ENCODE data around the gene ALDH3B2. TPM values are rescaled to one million over a fixed set of nuclear protein-coding genes. Genes with fewer than 3 reads are reported as not detected.
A peak's percentile ranks its signal among the peaks of the same experiment; 100 is the strongest.
"Not testable (repeated sequence)": the region's sequence is repeated elsewhere in the genome, so short reads cannot be mapped to it uniquely, and the experiment has no call there.

The ALDH3B2 gene
- total RNA-seq, 2 experiments from 2014 or later = not detected

- TF ChIP-seq CTCF (IDR thresholded peaks at IDR 0.05) = no peak
- H3K4me3 Mint-ChIP-seq = no peak overlapping the region
- H3K9me3 Mint-ChIP-seq = no peaks in the 10 kb centered on the region
- H3K27me3 Mint-ChIP-seq = no peaks in the 10 kb centered on the region
- H3K27ac Mint-ChIP-seq = no peak overlapping the region
- DNase-seq (no peak), ATAC-seq (no peak)
- ChIA-PET POLR2A (interaction anchor here (2.1 kb wide), 1 partner anchor 12 kb away, joined by 5 read pairs; the partner anchor contains the start of gene ACY3), CTCF (no interaction called here)
- no peaks in the 10 kb centered on the region for H3K4me1 Mint-ChIP-seq (ENCODE audit: low read depth)
- H3K36me3 Mint-ChIP-seq (ENCODE audit: low read depth) = no peaks in the 10 kb centered on the region
- intact Hi-C loops (cut with micrococcal nuclease) = no loop called here
These were observed 11.4 kb downstream of the ALDH3B2 start for GRCh38 chr11:67662835-67663531.

DNA sequence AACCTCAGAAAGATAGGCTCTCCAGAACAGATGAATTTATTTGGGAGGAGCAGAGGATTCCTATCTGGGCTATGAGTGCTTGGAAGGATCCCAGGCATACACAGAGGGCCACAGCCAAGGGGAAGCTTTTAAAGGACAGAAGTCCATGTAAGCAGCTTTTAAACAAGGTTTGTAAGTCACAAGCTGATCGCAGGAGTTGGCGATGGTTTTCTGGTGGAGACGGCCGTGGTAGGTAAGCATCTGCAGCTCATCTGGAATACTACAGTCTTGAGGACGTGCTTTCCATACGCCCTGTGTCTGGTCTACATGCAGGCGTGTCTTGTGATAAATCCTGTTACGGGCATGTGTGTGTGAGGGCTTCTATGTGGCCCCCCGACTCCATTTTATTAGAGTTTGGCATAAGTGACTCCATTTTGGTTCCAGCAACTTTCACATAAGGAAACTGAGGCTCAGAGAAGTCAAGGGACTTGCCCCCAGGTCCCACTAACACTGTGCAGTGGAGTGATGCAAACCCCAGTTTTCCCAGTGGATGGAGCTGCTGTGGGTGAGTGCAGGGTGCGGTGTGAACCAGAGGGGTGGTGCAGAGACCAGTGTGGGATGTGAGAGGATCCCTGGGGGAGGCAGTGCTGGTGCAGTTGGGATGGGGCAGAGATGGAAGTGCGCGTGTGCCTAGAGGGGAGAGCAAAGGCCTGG is 12.1 kb downstream of the ALDH3B2 start:
- Mint-ChIP-seq H3K27me3 (no peaks in the 10 kb centered on the region), H3K27ac (no peak overlapping the region), H3K4me1 (ENCODE audit: low read depth) (no peaks in the 10 kb centered on the region), H3K4me3 (no peak overlapping the region), H3K36me3 (ENCODE audit: low read depth) (no peaks in the 10 kb centered on the region), H3K9me3 (no peaks in the 10 kb centered on the region)
- POLR2A ChIA-PET = interaction anchor here (2.1 kb wide), 1 partner anchor 11 kb away, joined by 5 read pairs; the partner anchor contains the start of gene ACY3
- TF ChIP-seq CTCF (IDR thresholded peaks at IDR 0.05) = no peak
- ATAC-seq (no peak), DNase-seq (no peak)
- CTCF ChIA-PET = no interaction called here
- intact Hi-C loops (cut with micrococcal nuclease) = no loop called here

DNA sequence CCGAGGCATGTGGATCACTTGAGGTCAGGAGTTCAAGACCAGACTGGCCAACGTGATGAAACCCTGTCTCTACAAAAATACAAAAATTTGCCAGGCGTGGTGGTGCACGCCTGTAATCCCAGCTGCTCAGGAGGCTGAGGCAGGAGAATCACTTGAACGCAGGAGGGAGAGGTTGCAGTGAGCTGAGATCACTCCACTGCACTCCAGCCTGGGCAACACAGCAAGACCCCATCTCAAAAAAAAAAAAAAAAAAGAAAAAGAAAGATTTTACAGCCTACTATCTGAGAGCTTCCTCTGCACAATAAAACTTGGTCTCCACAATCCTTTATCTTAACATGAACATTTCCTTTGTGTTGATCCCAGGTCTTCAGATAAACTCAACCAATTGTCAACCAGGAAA is 13.7 kb downstream of the ALDH3B2 start:
- H3K9me3 Mint-ChIP-seq; DNase-seq; intact Hi-C loops (cut with micrococcal nuclease); ATAC-seq; H3K27ac Mint-ChIP-seq; H3K36me3 Mint-ChIP-seq (ENCODE audit: low read depth); H3K4me3 Mint-ChIP-seq; H3K27me3 Mint-ChIP-seq; H3K4me1 Mint-ChIP-seq (ENCODE audit: low read depth): not testable (repeated sequence)
- ChIA-PET CTCF (interaction anchor here (3.2 to 6.9 kb wide), 2 partner anchors 14 to 31 kb away, joined by 41 to 66 read pairs; partner anchors contain the start of gene NUDT8), POLR2A (interaction anchor here (2.1 kb wide), 1 partner anchor 10 kb away, joined by 5 read pairs; the partner anchor contains the start of gene ACY3)

DNA sequence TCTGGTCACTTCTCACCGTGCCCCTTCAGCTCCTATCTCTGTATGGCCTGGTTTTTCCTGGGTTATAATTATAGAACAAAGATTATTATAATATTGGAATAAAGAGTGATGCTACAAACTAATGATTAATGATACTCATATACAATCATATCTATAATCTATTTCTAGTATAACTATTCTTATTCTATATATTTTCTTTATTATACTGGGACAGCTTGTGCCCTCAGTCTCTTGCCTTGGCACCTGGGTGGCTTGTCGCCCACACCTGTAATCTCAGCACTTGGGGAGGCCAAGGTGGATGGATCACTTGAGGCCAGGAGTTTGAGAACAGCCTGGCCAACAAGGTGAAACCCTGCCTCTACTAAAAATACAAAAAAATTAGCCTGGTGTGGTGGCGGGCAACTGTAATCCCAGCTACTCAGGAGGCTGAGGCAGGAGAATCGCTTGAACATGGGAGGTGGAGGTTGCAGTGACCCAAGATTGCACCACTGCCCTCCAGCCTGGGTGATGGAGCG is 14.7 kb downstream of the ALDH3B2 start:
- H3K4me3 Mint-ChIP-seq; H3K4me1 Mint-ChIP-seq (ENCODE audit: low read depth); ATAC-seq; H3K27me3 Mint-ChIP-seq; H3K9me3 Mint-ChIP-seq; intact Hi-C loops (cut with micrococcal nuclease); H3K36me3 Mint-ChIP-seq (ENCODE audit: low read depth); DNase-seq; H3K27ac Mint-ChIP-seq: not testable (repeated sequence)
- CTCF ChIA-PET = interaction anchor here (0.6 to 6.9 kb wide), 11 partner anchors 9 to 408 kb away, joined by 3 to 66 read pairs (median 4); partner anchors contain the start of genes ACY3, GSTP1 and NUDT8
- POLR2A ChIA-PET = interaction anchor here (0.8 to 1.9 kb wide), 2 partner anchors 12 to 30 kb away, joined by 3 to 9 read pairs; partner anchors contain the start of gene NUDT8
- TF ChIP-seq CTCF (IDR thresholded peaks at IDR 0.05) = peak; percentile 51

- no peak overlapping the region for H3K4me3 Mint-ChIP-seq
- POLR2A ChIA-PET = interaction anchor here (1.0 kb wide), 1 partner anchor 28 kb away, joined by 3 read pairs; the partner anchor contains the start of gene NUDT8
- CTCF ChIA-PET = interaction anchor here (1.2 to 6.9 kb wide), 5 partner anchors 9 to 287 kb away, joined by 3 to 66 read pairs (median 7); partner anchors contain the start of gene NUDT8
- H3K36me3 Mint-ChIP-seq (ENCODE audit: low read depth) = no peaks in the 10 kb centered on the region
- ATAC-seq (peak; percentile 35), DNase-seq (no peak)
- H3K27me3 Mint-ChIP-seq = no peaks in the 10 kb centered on the region
- intact Hi-C loops (cut with micrococcal nuclease) = no loop called here
- TF ChIP-seq CTCF (IDR thresholded peaks at IDR 0.05) = no peak
- H3K9me3 Mint-ChIP-seq = no peaks in the 10 kb centered on the region
- H3K27ac Mint-ChIP-seq = peak overlapping the region; percentile 8
- H3K4me1 Mint-ChIP-seq (ENCODE audit: low read depth) = no peaks in the 10 kb centered on the region
These were observed 17.1 kb downstream of the ALDH3B2 start for GRCh38 chr11:67657300-67657699.
